ENCODE data around the gene KRT83. TPM values are rescaled to one million over a fixed set of nuclear protein-coding genes. Genes with fewer than 3 reads are reported as not detected.

Gene KRT83
- polyA plus RNA-seq, 1 of the 3 experiments (the other 2 are of a cell fraction), result 0.03 TPM

DNA sequence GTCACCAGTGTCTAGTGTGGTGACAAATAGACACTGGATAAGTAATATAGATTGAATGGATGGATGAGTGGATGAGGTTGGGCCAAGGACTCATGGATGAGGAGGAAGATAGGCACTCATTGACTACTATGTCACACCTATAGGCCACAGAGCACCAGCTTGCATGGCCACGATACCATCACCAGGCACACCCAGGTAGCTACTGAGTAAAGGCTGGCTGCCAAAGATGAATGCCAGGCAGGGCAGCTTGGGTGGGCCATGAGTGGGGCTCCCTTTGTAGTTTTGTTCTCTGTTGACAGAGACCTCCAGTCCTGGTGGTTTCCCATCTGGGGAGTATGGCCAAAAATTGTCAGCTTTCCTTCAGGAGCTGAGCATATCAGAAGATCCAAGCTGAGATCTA lies 11.2 kb upstream of the KRT83 start:
- Histone ChIP-seq H3K27me3 (ENCODE audit: insufficient read depth) (no peaks in the 10 kb centered on the region; the same call in 1 of the 2 replicates), H3F3A (replicated peaks; ENCODE audit: insufficient read depth) (peaks cover 7% of the 10 kb centered on the region), H3K9me2 (no peaks in the 10 kb centered on the region), H3K4me1 (ENCODE audit: control insufficient read depth in 1 of 2, insufficient read depth in 2 of 2, low read depth in 1 of 2, low read length in 1 of 2) (peaks cover 0 to 18% of the 10 kb centered on the region in 2 experiments; a peak in 2 of 4 replicates), H2AFZ (ENCODE audit: low read depth) (no peak overlapping the region), H3K27ac (ENCODE audit: low read depth in 2 of 2, low read length in 1 of 2) (no peak overlapping the region), H3K9me3 (0 out of 2 replicates have a peak, but pooled peaks cover 8% of the 10 kb centered on the region), H4K20me1 (ENCODE audit: insufficient read depth) (no peaks in the 10 kb centered on the region), H3K79me2 (ENCODE audit: insufficient read depth) (no peaks in the 10 kb centered on the region), H3K4me2 (no peak overlapping the region), H3K9ac (no peak overlapping the region), H3K36me3 (replicated peaks in 1 of 2; ENCODE audit: control insufficient read depth in 1 of 2, insufficient read depth in 2 of 2, low read length in 1 of 2) (no peaks in the 10 kb centered on the region), H3K4me3 (ENCODE audit: low read depth in 2 of 2, low read length in 1 of 2) (no peak overlapping the region)
- DNase-seq, result no peak
- POLR2A ChIA-PET, result no interaction called here
- no CpG with 5 or more reads among the region's 1 CpG for WGBS (ENCODE audit: low lambda C conversion rate)
- TF ChIP-seq, protein P1, sequence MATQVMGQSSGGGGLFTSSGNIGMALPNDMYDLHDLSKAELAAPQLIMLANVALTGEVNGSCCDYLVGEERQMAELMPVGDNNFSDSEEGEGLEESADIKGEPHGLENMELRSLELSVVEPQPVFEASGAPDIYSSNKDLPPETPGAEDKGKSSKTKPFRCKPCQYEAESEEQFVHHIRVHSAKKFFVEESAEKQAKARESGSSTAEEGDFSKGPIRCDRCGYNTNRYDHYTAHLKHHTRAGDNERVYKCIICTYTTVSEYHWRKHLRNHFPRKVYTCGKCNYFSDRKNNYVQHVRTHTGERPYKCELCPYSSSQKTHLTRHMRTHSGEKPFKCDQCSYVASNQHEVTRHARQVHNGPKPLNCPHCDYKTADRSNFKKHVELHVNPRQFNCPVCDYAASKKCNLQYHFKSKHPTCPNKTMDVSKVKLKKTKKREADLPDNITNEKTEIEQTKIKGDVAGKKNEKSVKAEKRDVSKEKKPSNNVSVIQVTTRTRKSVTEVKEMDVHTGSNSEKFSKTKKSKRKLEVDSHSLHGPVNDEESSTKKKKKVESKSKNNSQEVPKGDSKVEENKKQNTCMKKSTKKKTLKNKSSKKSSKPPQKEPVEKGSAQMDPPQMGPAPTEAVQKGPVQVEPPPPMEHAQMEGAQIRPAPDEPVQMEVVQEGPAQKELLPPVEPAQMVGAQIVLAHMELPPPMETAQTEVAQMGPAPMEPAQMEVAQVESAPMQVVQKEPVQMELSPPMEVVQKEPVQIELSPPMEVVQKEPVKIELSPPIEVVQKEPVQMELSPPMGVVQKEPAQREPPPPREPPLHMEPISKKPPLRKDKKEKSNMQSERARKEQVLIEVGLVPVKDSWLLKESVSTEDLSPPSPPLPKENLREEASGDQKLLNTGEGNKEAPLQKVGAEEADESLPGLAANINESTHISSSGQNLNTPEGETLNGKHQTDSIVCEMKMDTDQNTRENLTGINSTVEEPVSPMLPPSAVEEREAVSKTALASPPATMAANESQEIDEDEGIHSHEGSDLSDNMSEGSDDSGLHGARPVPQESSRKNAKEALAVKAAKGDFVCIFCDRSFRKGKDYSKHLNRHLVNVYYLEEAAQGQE (IDR thresholded peaks at IDR 0.05; ENCODE audit: low read depth, low read length), result no peak
- TF ChIP-seq, protein P2, sequence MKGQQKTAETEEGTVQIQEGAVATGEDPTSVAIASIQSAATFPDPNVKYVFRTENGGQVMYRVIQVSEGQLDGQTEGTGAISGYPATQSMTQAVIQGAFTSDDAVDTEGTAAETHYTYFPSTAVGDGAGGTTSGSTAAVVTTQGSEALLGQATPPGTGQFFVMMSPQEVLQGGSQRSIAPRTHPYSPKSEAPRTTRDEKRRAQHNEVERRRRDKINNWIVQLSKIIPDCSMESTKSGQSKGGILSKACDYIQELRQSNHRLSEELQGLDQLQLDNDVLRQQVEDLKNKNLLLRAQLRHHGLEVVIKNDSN (IDR thresholded peaks at IDR 0.05; ENCODE audit: borderline replicate concordance, low read depth), result no peak
- no peak for TF ChIP-seq MEF2A (IDR thresholded peaks at IDR 0.05; ENCODE audit: borderline replicate concordance, low read depth)
- no peak for TF ChIP-seq TEAD4 (IDR thresholded peaks at IDR 0.05; ENCODE audit: borderline replicate concordance, insufficient read depth)
- no peak for TF ChIP-seq EZH2phosphoT487 (IDR thresholded peaks at IDR 0.05; ENCODE audit: borderline replicate concordance, low read depth)
- TF ChIP-seq ELF1 (IDR thresholded peaks at IDR 0.05), result no peak
- TF ChIP-seq, protein P3, sequence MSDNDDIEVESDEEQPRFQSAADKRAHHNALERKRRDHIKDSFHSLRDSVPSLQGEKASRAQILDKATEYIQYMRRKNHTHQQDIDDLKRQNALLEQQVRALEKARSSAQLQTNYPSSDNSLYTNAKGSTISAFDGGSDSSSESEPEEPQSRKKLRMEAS (IDR thresholded peaks at IDR 0.05; ENCODE audit: low read depth), result no peak
- no peak for TF ChIP-seq GABPA (IDR thresholded peaks at IDR 0.05; ENCODE audit: low read depth)
- no peak for TF ChIP-seq FOXM1 (IDR thresholded peaks at IDR 0.05; ENCODE audit: low read depth)
- TF ChIP-seq RXRA (IDR thresholded peaks at IDR 0.05; ENCODE audit: borderline replicate concordance, low read depth), result no peak
- no peak for TF ChIP-seq NFIC (IDR thresholded peaks at IDR 0.05; ENCODE audit: borderline replicate concordance)
- TF ChIP-seq, protein P4, sequence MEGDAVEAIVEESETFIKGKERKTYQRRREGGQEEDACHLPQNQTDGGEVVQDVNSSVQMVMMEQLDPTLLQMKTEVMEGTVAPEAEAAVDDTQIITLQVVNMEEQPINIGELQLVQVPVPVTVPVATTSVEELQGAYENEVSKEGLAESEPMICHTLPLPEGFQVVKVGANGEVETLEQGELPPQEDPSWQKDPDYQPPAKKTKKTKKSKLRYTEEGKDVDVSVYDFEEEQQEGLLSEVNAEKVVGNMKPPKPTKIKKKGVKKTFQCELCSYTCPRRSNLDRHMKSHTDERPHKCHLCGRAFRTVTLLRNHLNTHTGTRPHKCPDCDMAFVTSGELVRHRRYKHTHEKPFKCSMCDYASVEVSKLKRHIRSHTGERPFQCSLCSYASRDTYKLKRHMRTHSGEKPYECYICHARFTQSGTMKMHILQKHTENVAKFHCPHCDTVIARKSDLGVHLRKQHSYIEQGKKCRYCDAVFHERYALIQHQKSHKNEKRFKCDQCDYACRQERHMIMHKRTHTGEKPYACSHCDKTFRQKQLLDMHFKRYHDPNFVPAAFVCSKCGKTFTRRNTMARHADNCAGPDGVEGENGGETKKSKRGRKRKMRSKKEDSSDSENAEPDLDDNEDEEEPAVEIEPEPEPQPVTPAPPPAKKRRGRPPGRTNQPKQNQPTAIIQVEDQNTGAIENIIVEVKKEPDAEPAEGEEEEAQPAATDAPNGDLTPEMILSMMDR (IDR thresholded peaks at IDR 0.05), result no peak
- TF ChIP-seq YY1 (IDR thresholded peaks at IDR 0.05; ENCODE audit: low read depth), result no peak
- TF ChIP-seq, protein P5, sequence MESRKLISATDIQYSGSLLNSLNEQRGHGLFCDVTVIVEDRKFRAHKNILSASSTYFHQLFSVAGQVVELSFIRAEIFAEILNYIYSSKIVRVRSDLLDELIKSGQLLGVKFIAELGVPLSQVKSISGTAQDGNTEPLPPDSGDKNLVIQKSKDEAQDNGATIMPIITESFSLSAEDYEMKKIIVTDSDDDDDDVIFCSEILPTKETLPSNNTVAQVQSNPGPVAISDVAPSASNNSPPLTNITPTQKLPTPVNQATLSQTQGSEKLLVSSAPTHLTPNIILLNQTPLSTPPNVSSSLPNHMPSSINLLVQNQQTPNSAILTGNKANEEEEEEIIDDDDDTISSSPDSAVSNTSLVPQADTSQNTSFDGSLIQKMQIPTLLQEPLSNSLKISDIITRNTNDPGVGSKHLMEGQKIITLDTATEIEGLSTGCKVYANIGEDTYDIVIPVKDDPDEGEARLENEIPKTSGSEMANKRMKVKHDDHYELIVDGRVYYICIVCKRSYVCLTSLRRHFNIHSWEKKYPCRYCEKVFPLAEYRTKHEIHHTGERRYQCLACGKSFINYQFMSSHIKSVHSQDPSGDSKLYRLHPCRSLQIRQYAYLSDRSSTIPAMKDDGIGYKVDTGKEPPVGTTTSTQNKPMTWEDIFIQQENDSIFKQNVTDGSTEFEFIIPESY (IDR thresholded peaks at IDR 0.05; ENCODE audit: borderline replicate concordance, low read depth), result no peak
- TF ChIP-seq FOXJ3 (CRISPR knock-in tag; IDR thresholded peaks at IDR 0.05), result no peak
- TF ChIP-seq, protein P6, sequence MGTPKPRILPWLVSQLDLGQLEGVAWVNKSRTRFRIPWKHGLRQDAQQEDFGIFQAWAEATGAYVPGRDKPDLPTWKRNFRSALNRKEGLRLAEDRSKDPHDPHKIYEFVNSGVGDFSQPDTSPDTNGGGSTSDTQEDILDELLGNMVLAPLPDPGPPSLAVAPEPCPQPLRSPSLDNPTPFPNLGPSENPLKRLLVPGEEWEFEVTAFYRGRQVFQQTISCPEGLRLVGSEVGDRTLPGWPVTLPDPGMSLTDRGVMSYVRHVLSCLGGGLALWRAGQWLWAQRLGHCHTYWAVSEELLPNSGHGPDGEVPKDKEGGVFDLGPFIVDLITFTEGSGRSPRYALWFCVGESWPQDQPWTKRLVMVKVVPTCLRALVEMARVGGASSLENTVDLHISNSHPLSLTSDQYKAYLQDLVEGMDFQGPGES (IDR thresholded peaks at IDR 0.05; ENCODE audit: low read depth, low read length), result no peak
- TF ChIP-seq, protein P7, sequence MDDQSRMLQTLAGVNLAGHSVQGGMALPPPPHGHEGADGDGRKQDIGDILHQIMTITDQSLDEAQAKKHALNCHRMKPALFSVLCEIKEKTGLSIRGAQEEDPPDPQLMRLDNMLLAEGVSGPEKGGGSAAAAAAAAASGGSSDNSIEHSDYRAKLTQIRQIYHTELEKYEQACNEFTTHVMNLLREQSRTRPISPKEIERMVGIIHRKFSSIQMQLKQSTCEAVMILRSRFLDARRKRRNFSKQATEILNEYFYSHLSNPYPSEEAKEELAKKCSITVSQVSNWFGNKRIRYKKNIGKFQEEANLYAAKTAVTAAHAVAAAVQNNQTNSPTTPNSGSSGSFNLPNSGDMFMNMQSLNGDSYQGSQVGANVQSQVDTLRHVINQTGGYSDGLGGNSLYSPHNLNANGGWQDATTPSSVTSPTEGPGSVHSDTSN (IDR thresholded peaks at IDR 0.05), result no peak
- CTCF ChIA-PET, result interaction anchor here (0.9 to 5.4 kb wide), 7 partner anchors 27 to 547 kb away, joined by 3 to 25 read pairs (median 3); no protein-coding TSS in a partner anchor

All from SK-N-SH (cell line).